DOHH2 (cell line): ENCODE results near the gene CNPY2.
"Not testable (repeated sequence)": the region's sequence is repeated elsewhere in the genome, so short reads cannot be mapped to it uniquely, and the experiment has no call there.

Experiments
- H3F3A ChIP-seq: fragments of 200-600 bp; sonication (generic), shearing (Covaris generic); 2 replicates; pipeline ENCODE4 v1.6.0; 2016; ENCODE audit warnings: antibody characterized with exemption, mild to moderate bottlenecking; ENCODE audit not compliant: control insufficient read depth, insufficient read depth
- H3K27ac ChIP-seq: fragments of 200-600 bp; sonication (generic); 2 replicates; pipeline ENCODE4 v1.5.1; 2014; ENCODE audit warnings: low read depth, mild to moderate bottlenecking, low read length, moderate library complexity
- H3K27me3 ChIP-seq: fragments of 200-600 bp; sonication (generic); 2 replicates; pipeline ENCODE4 v1.6.1; 2014; ENCODE audit warnings: mild to moderate bottlenecking, low read length, mixed read lengths; ENCODE audit not compliant: control insufficient read depth
- H3K36me3 ChIP-seq: fragments of 200-600 bp; sonication (generic); 2 replicates; pipeline ENCODE4 v1.6.1; 2014; ENCODE audit warnings: mild to moderate bottlenecking, low read length, moderate library complexity, mixed read lengths; ENCODE audit not compliant: control insufficient read depth
- H3K4me1 ChIP-seq: fragments of 200-600 bp; sonication (generic); 2 replicates; pipeline ENCODE4 v1.6.1; 2014; ENCODE audit warnings: mild to moderate bottlenecking, low read length, mixed read lengths; ENCODE audit not compliant: control insufficient read depth
- H3K4me2 ChIP-seq: fragments of 200-600 bp; sonication (generic); 2 replicates; pipeline ENCODE4 v1.6.0; 2014; ENCODE audit warnings: mild to moderate bottlenecking, low read length, moderate library complexity
- H3K4me3 ChIP-seq: fragments of 200-600 bp; sonication (generic); 2 replicates; pipeline ENCODE4 v1.5.1; 2014; ENCODE audit warnings: mild to moderate bottlenecking, low read length, mixed read lengths
- H3K79me2 ChIP-seq: fragments of 200-600 bp; sonication (generic); 2 replicates; pipeline ENCODE4 v1.6.1; 2014; ENCODE audit warnings: mild to moderate bottlenecking, low read length, mixed read lengths; ENCODE audit not compliant: control insufficient read depth
- H3K9me2 ChIP-seq: fragments of 200-600 bp; sonication (generic); replicated peaks from 2 replicates; pipeline ENCODE4 v1.6.1; 2014; ENCODE audit warnings: mild to moderate bottlenecking, low read length, mixed read lengths; ENCODE audit not compliant: control insufficient read depth
- H3K9me3 ChIP-seq: fragments of 200-600 bp; sonication (generic); 2 replicates; pipeline ENCODE4 v1.6.1; 2014; ENCODE audit warnings: antibody characterized with exemption, low read length, mixed read lengths; ENCODE audit not compliant: control insufficient read depth, insufficient read depth
- H4K20me1 ChIP-seq: fragments of 200-600 bp; sonication (generic); 2 replicates; pipeline ENCODE4 v1.6.0; 2014; ENCODE audit warnings: low read depth, mild to moderate bottlenecking, antibody characterized with exemption, low read length, moderate library complexity; ENCODE audit not compliant: control insufficient read depth, insufficient read depth
- CTCF ChIP-seq: fragments of 200-600 bp; sonication (generic); IDR thresholded peaks from one replicate; pipeline ENCODE4 v1.5.1; 2014; ENCODE audit warnings: antibody characterized with exemption, mild to moderate bottlenecking, low read depth, low read length; ENCODE audit not compliant: poor library complexity, severe bottlenecking
- EZH2phosphoT487 ChIP-seq: fragments of 200-600 bp; sonication (generic); IDR thresholded peaks from 2 replicates; pipeline ENCODE4 v1.6.1; 2017; ENCODE audit warnings: borderline replicate concordance, mild to moderate bottlenecking, antibody characterized with exemption, low read length, moderate library complexity, mixed read lengths

Gene CNPY2

DNA sequence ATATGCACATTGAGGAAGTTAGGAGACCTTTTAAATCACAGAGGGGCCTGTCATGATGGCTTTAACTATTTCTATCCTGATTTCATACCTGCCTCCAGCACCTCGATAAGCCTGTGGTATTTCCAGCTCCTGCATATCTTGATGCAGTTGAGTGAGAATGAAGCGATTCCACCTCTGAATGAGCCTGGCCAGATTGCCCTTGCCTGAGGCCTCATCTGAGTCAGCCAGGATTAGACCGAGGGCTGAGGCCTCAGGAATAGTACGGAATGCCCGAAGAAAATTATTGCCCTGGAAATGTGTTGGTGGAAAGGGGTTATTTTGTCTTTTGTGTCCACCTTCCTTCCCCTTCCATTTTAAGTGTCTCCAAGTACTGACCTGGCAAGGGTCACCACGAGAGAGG lies 8.4 kb upstream of the CNPY2 start:
- no peaks in the 10 kb centered on the region for H3K9me2 ChIP-seq
- H3K79me2 ChIP-seq: no peaks in the 10 kb centered on the region
- H3K27ac ChIP-seq: no peak overlapping the region
- no peaks in the 10 kb centered on the region for H3K9me3 ChIP-seq
- no peak overlapping the region for H3K4me3 ChIP-seq
- no peaks in the 10 kb centered on the region for H3K4me1 ChIP-seq
- H4K20me1 ChIP-seq: no peaks in the 10 kb centered on the region
- H3K4me2 ChIP-seq: no peak overlapping the region
- no peaks in the 10 kb centered on the region for H3K27me3 ChIP-seq
- TF ChIP-seq EZH2phosphoT487 (no peak), CTCF (no peak)
- H3F3A ChIP-seq: no peaks in the 10 kb centered on the region
- H3K36me3 ChIP-seq: peaks cover 81% of the 10 kb centered on the region

GRCh38 chr12:56321610-56322009 lies 5.8 kb upstream of the CNPY2 start:
- H3K4me1 ChIP-seq, H3K27ac ChIP-seq, H3K9me2 ChIP-seq, H3K4me3 ChIP-seq, H3K79me2 ChIP-seq, H3F3A ChIP-seq, H3K9me3 ChIP-seq, H3K27me3 ChIP-seq, H4K20me1 ChIP-seq, H3K4me2 ChIP-seq: not testable (repeated sequence)
- H3K36me3 ChIP-seq: peaks cover 79% of the 10 kb centered on the region

DNA sequence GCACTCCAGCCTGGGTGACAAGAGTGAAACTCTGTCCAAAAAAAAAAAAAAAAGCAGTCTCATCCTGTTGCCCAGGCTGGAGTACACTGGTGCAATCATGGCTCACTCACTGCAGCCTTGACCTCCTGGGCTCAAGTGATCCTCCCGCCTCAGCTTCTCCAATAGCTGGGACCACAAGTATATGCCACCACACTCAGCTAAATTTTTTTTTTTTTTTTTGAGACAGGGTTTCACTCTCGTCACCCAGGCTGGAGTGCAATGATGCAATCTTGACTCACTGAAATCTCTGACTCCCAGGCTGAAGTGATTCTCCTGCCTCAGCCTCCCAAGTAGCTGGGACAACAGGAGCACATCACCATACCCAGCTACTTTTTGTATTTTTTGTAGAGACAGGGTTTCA lies 5.2 kb upstream of the CNPY2 start:
- Histone ChIP-seq H3K4me3 (no peak overlapping the region), H3K9me2 (no peaks in the 10 kb centered on the region), H3K4me2 (no peak overlapping the region), H3K9me3 (no peaks in the 10 kb centered on the region), H3F3A (0 out of 2 replicates have a peak, but pooled peaks cover 6% of the 10 kb centered on the region), H4K20me1 (no peaks in the 10 kb centered on the region), H3K27me3 (no peaks in the 10 kb centered on the region), H3K36me3 (peaks cover 74% of the 10 kb centered on the region), H3K4me1 (peaks cover 13% of the 10 kb centered on the region), H3K27ac (no peak overlapping the region), H3K79me2 (0 out of 2 replicates have a peak, but pooled peaks cover 3% of the 10 kb centered on the region)
- TF ChIP-seq CTCF (no peak), EZH2phosphoT487 (no peak)

DNA sequence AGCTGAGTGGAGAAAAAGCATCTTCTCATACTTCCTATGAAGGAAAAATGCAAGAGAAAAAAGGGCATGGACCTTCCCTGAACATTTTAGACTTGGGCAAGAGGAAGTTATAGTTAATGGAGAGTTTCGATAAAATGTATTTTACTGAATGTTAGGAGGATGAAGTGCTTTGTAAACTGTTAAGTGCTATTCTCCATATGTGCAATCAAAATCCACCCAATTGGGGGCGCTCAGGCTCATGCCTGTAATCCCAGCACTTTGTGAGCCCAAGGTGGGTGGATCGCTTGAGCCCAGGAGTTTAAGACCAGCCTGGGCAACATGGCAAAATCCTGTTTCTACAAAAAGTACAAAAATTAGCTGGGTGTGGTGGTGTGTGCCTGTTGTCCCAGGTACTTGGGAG lies 1.9 kb upstream of the CNPY2 start:
- Histone ChIP-seq H3K4me2 (no peak overlapping the region), H3K9me2 (no peaks in the 10 kb centered on the region), H3K27me3 (no peaks in the 10 kb centered on the region), H3K9me3 (no peaks in the 10 kb centered on the region), H3K4me1 (peaks cover 20% of the 10 kb centered on the region), H3K79me2 (peaks cover 26% of the 10 kb centered on the region), H4K20me1 (no peaks in the 10 kb centered on the region), H3K36me3 (peaks cover 55% of the 10 kb centered on the region), H3F3A (0 out of 2 replicates have a peak, but pooled peaks cover 6% of the 10 kb centered on the region), H3K4me3 (no peak overlapping the region), H3K27ac (no peak overlapping the region)
- TF ChIP-seq CTCF (peak; percentile 42), EZH2phosphoT487 (no peak)
